Measurements from ENCODE around the gene RASA3. TPM values are rescaled to one million over a fixed set of nuclear protein-coding genes. Genes with fewer than 3 reads are reported as not detected.

The RASA3 gene
- total RNA-seq, 1 experiment from 2014 or later: 18.6 TPM

GRCh38 chr13:113954046-113954835 is 178.2 kb downstream of the RASA3 start:
- H3K4me2 ChIP-seq (ENCODE audit: low read length): no peak overlapping the region
- no TSS peak for BruUV-seq (replicated peaks)
- POLR2A ChIA-PET: no interaction called here

More at GRCh38 chr13:113954046-113954835, 178.2 kb downstream of the RASA3 start:
- H3K9ac ChIP-seq (ENCODE audit: low read length): no peak overlapping the region
- TF ChIP-seq JUND (IDR thresholded peaks at IDR 0.05) (no peak), CTCF (IDR thresholded peaks at IDR 0.05 in 2 of 3, conservative IDR thresholded peaks at IDR 0.05 in 1 of 3; ENCODE audit: borderline replicate concordance in 1 of 3, insufficient read depth in 1 of 3, low read depth in 2 of 3, low read length in 2 of 3) (0 out of 6 replicates have a peak, but pooled peaks of 1 of the 3 experiments have one; percentile 17)
- DNase-seq (ENCODE audit: low read depth, low spot score): no peak
- ATAC-seq: no peak
- no peaks in the 10 kb centered on the region for H3K79me2 ChIP-seq (ENCODE audit: insufficient read depth, low read length)
- intact Hi-C loops (cut with micrococcal nuclease): loop anchor here (10.0 kb wide), 1 partner anchor 191 kb away; no protein-coding TSS in a partner anchor
- no peaks in the 10 kb centered on the region for H4K20me1 ChIP-seq (ENCODE audit: insufficient read depth)
- H3K27ac ChIP-seq (ENCODE audit: low read depth, low read length): no peak overlapping the region
- ChIA-PET CTCF (interaction anchor here (0.7 to 1.2 kb wide), 2 partner anchors 272 to 315 kb away, joined by 3 to 4 read pairs; no protein-coding TSS in a partner anchor), RAD21 (ENCODE audit: low non-redundant PET in 1 of 2, low total read pairs in 2 of 2, uncharacterized antibody in 2 of 2, unreplicated experiment in 2 of 2) (no interaction called here)
- H3K9me3 ChIP-seq (ENCODE audit: control insufficient read depth in 1 of 2, insufficient read depth in 1 of 2, low read depth in 1 of 2, low read length in 2 of 2): peaks cover 4 to 9% of the 10 kb centered on the region in 2 experiments; a peak in 2 of 4 replicates
- no peaks in the 10 kb centered on the region for H3K27me3 ChIP-seq (ENCODE audit: insufficient read depth, low read length)
- no peak overlapping the region for H2AFZ ChIP-seq (ENCODE audit: low read depth, low read length, poor library complexity, severe bottlenecking)
- H3K4me3 ChIP-seq (replicated peaks in 1 of 2; ENCODE audit: low read depth in 1 of 2, low read length in 2 of 2): no peak overlapping the region
- no peaks in the 10 kb centered on the region for H3K36me3 ChIP-seq (ENCODE audit: control insufficient read depth in 1 of 2, insufficient read depth in 2 of 2, low read length in 2 of 2)
- no peaks in the 10 kb centered on the region for H3K9me2 ChIP-seq (ENCODE audit: insufficient read depth)
- H3K4me1 ChIP-seq (ENCODE audit: control insufficient read depth in 1 of 2, insufficient read depth in 2 of 2, low read length in 2 of 2): peaks cover 0 to 10% of the 10 kb centered on the region in 2 experiments; a peak in 3 of 4 replicates

Data from HCT116 (cell line).